ENCODE results near the gene BRAT1. TPM values are rescaled to one million over a fixed set of nuclear protein-coding genes. Genes with fewer than 3 reads are reported as not detected.

BRAT1 gene
- total and polyA plus RNA-seq, 2 experiments from 2014 or later = 19.2 to 45.0 TPM

GRCh38 chr7:2497065-2497464 is 58.3 kb downstream of the BRAT1 start:
- no peak overlapping the region for H2AFZ ChIP-seq
- 96% methylated on average over 3 of the region's 3 CpGs for WGBS (ENCODE audit: low lambda C conversion rate, missing lambda C conversion rate)
- H4K20me1 ChIP-seq (ENCODE audit: insufficient read depth, poor library complexity, severe bottlenecking) = no peaks in the 10 kb centered on the region
- H3K4me1 ChIP-seq (ENCODE audit: insufficient read depth) = peaks cover 27% of the 10 kb centered on the region
- no peak for DNase-seq (ENCODE audit: low spot score)
- no peaks in the 10 kb centered on the region for H3K79me2 ChIP-seq
- H3K9me3 ChIP-seq (ENCODE audit: low read depth) = no peaks in the 10 kb centered on the region
- H3K27ac ChIP-seq = no peak overlapping the region
- H3K4me2 ChIP-seq = no peak overlapping the region
- no peaks in the 10 kb centered on the region for H3K27me3 ChIP-seq
- H3K4me3 ChIP-seq = no peak overlapping the region
- no peak for TF ChIP-seq EZH2phosphoT487 (IDR thresholded peaks at IDR 0.05; ENCODE audit: low read depth, severe bottlenecking, unreplicated experiment)
- no peak for TF ChIP-seq EZH2 (IDR thresholded peaks at IDR 0.05; ENCODE audit: borderline replicate concordance)
- TF ChIP-seq CTCF (IDR thresholded peaks at IDR 0.05; ENCODE audit: poor library complexity) = no peak
- H3K9me2 ChIP-seq (replicated peaks; ENCODE audit: insufficient read depth) = no peaks in the 10 kb centered on the region
- no peaks in the 10 kb centered on the region for H3K36me3 ChIP-seq (replicated peaks; ENCODE audit: insufficient read depth, low read depth)

GRCh38 chr7:2496375-2496774 is 58.9 kb downstream of the BRAT1 start:
- no peaks in the 10 kb centered on the region for H3K9me3 ChIP-seq (ENCODE audit: low read depth)
- H3K27me3 ChIP-seq = no peaks in the 10 kb centered on the region
- H3K9me2 ChIP-seq (replicated peaks; ENCODE audit: insufficient read depth) = no peaks in the 10 kb centered on the region
- TF ChIP-seq CTCF (IDR thresholded peaks at IDR 0.05; ENCODE audit: poor library complexity) (no peak), EZH2phosphoT487 (IDR thresholded peaks at IDR 0.05; ENCODE audit: low read depth, severe bottlenecking, unreplicated experiment) (no peak), EZH2 (IDR thresholded peaks at IDR 0.05; ENCODE audit: borderline replicate concordance) (no peak)
- DNase-seq (ENCODE audit: low spot score) = no peak
- no peaks in the 10 kb centered on the region for H3K36me3 ChIP-seq (replicated peaks; ENCODE audit: insufficient read depth, low read depth)
- H3K4me3 ChIP-seq = no peak overlapping the region
- H4K20me1 ChIP-seq (ENCODE audit: insufficient read depth, poor library complexity, severe bottlenecking) = no peaks in the 10 kb centered on the region
- no peaks in the 10 kb centered on the region for H3K79me2 ChIP-seq
- H3K27ac ChIP-seq = no peak overlapping the region
- WGBS (ENCODE audit: low lambda C conversion rate, missing lambda C conversion rate) = 93% methylated on average over 9 of the region's 9 CpGs
- no peak overlapping the region for H2AFZ ChIP-seq
- H3K4me1 ChIP-seq (ENCODE audit: insufficient read depth) = peaks cover 27% of the 10 kb centered on the region
- no peak overlapping the region for H3K4me2 ChIP-seq

- DNase-seq (ENCODE audit: low spot score) = peak; percentile 51
- H4K20me1 ChIP-seq (ENCODE audit: insufficient read depth, poor library complexity, severe bottlenecking) = no peaks in the 10 kb centered on the region
- 63% methylated on average over 18 of the region's 25 CpGs for WGBS (ENCODE audit: low lambda C conversion rate, missing lambda C conversion rate)
Observed at GRCh38 chr7:2495418-2496299, 59.7 kb downstream of the BRAT1 start.

More at GRCh38 chr7:2495418-2496299, 59.7 kb downstream of the BRAT1 start:
- no peak overlapping the region for H3K4me2 ChIP-seq
- H3K79me2 ChIP-seq = no peaks in the 10 kb centered on the region
- no peaks in the 10 kb centered on the region for H3K9me3 ChIP-seq (ENCODE audit: low read depth)
- no peaks in the 10 kb centered on the region for H3K27me3 ChIP-seq
- H2AFZ ChIP-seq = no peak overlapping the region
- peaks cover 27% of the 10 kb centered on the region for H3K4me1 ChIP-seq (ENCODE audit: insufficient read depth)
- no peaks in the 10 kb centered on the region for H3K9me2 ChIP-seq (replicated peaks; ENCODE audit: insufficient read depth)
- no peak overlapping the region for H3K4me3 ChIP-seq
- no peak for TF ChIP-seq EZH2phosphoT487 (IDR thresholded peaks at IDR 0.05; ENCODE audit: low read depth, severe bottlenecking, unreplicated experiment)
- no peak for TF ChIP-seq CTCF (IDR thresholded peaks at IDR 0.05; ENCODE audit: poor library complexity)
- TF ChIP-seq EZH2 (IDR thresholded peaks at IDR 0.05; ENCODE audit: borderline replicate concordance) = no peak
- H3K27ac ChIP-seq = no peak overlapping the region
- H3K36me3 ChIP-seq (replicated peaks; ENCODE audit: insufficient read depth, low read depth) = no peaks in the 10 kb centered on the region

Measured in hepatocyte (in vitro differentiated cells).